ENCODE results near the gene PROSER1.

Gene PROSER1

GRCh38 chr13:39047560-39047959, 9.7 kb upstream of the PROSER1 start:
- no peak for TF ChIP-seq SIN3A (IDR thresholded peaks at IDR 0.05; ENCODE audit: borderline replicate concordance, insufficient read depth, low read length)
- TF ChIP-seq, protein P1, sequence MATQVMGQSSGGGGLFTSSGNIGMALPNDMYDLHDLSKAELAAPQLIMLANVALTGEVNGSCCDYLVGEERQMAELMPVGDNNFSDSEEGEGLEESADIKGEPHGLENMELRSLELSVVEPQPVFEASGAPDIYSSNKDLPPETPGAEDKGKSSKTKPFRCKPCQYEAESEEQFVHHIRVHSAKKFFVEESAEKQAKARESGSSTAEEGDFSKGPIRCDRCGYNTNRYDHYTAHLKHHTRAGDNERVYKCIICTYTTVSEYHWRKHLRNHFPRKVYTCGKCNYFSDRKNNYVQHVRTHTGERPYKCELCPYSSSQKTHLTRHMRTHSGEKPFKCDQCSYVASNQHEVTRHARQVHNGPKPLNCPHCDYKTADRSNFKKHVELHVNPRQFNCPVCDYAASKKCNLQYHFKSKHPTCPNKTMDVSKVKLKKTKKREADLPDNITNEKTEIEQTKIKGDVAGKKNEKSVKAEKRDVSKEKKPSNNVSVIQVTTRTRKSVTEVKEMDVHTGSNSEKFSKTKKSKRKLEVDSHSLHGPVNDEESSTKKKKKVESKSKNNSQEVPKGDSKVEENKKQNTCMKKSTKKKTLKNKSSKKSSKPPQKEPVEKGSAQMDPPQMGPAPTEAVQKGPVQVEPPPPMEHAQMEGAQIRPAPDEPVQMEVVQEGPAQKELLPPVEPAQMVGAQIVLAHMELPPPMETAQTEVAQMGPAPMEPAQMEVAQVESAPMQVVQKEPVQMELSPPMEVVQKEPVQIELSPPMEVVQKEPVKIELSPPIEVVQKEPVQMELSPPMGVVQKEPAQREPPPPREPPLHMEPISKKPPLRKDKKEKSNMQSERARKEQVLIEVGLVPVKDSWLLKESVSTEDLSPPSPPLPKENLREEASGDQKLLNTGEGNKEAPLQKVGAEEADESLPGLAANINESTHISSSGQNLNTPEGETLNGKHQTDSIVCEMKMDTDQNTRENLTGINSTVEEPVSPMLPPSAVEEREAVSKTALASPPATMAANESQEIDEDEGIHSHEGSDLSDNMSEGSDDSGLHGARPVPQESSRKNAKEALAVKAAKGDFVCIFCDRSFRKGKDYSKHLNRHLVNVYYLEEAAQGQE (IDR thresholded peaks at IDR 0.05; ENCODE audit: insufficient read depth in 1 of 2, low read depth in 2 of 2, low read length in 2 of 2): no peak
- TF ChIP-seq POLR2AphosphoS5 (IDR thresholded peaks at IDR 0.05; ENCODE audit: low read depth, low read length): no peak
- TF ChIP-seq FOXP2 (optimal IDR thresholded peaks at IDR 0.05; ENCODE audit: borderline replicate concordance, extremely low read depth, extremely low read length, insufficient read depth): no peak
- no peak for TF ChIP-seq TAF1 (IDR thresholded peaks at IDR 0.05; ENCODE audit: borderline replicate concordance, insufficient read depth, low read length)

- TF ChIP-seq SIN3A (IDR thresholded peaks at IDR 0.05; ENCODE audit: borderline replicate concordance, insufficient read depth, low read length) (no peak), TAF1 (IDR thresholded peaks at IDR 0.05; ENCODE audit: borderline replicate concordance, insufficient read depth, low read length) (no peak), FOXP2 (optimal IDR thresholded peaks at IDR 0.05; ENCODE audit: borderline replicate concordance, extremely low read depth, extremely low read length, insufficient read depth) (no peak), POLR2AphosphoS5 (IDR thresholded peaks at IDR 0.05; ENCODE audit: low read depth, low read length) (no peak)
- TF ChIP-seq, protein P1 (IDR thresholded peaks at IDR 0.05; ENCODE audit: insufficient read depth in 1 of 2, low read depth in 2 of 2, low read length in 2 of 2): no peak
Measured at GRCh38 chr13:39044536-39044935, 6.6 kb upstream of the PROSER1 start.

DNA sequence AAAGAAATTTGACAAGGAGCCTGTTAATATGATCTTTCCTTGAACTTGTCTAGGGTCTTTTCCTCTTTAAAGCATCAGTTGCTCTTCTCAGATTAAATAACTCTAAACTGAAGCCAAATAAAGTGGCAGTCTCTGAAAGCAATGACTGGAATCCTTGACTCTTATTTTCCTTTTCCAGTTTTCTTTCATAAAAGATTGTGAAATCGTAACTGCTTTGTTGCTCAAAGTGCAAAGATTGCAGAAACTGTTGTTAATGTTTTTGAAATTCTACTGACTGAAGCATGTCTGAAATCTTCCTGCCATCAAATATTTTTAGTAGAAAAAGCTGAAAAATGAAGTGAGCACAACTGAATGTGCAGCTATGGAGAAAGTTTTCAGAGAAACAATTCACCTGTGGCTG, 2.3 kb upstream of the PROSER1 start:
- TF ChIP-seq FOXP2 (optimal IDR thresholded peaks at IDR 0.05; ENCODE audit: borderline replicate concordance, extremely low read depth, extremely low read length, insufficient read depth) (no peak), SIN3A (IDR thresholded peaks at IDR 0.05; ENCODE audit: borderline replicate concordance, insufficient read depth, low read length) (no peak), POLR2AphosphoS5 (IDR thresholded peaks at IDR 0.05; ENCODE audit: low read depth, low read length) (no peak), TAF1 (IDR thresholded peaks at IDR 0.05; ENCODE audit: borderline replicate concordance, insufficient read depth, low read length) (no peak)
- TF ChIP-seq, protein P1 (IDR thresholded peaks at IDR 0.05; ENCODE audit: insufficient read depth in 1 of 2, low read depth in 2 of 2, low read length in 2 of 2): no peak

- TF ChIP-seq POLR2AphosphoS5 (IDR thresholded peaks at IDR 0.05; ENCODE audit: low read depth, low read length) (no peak), TAF1 (IDR thresholded peaks at IDR 0.05; ENCODE audit: borderline replicate concordance, insufficient read depth, low read length) (no peak), SIN3A (IDR thresholded peaks at IDR 0.05; ENCODE audit: borderline replicate concordance, insufficient read depth, low read length) (no peak), FOXP2 (optimal IDR thresholded peaks at IDR 0.05; ENCODE audit: borderline replicate concordance, extremely low read depth, extremely low read length, insufficient read depth) (no peak)
- TF ChIP-seq, protein P1 (IDR thresholded peaks at IDR 0.05; ENCODE audit: insufficient read depth in 1 of 2, low read depth in 2 of 2, low read length in 2 of 2): no peak
Measured at GRCh38 chr13:39039041-39039440, 1.2 kb upstream of the PROSER1 start.

DNA sequence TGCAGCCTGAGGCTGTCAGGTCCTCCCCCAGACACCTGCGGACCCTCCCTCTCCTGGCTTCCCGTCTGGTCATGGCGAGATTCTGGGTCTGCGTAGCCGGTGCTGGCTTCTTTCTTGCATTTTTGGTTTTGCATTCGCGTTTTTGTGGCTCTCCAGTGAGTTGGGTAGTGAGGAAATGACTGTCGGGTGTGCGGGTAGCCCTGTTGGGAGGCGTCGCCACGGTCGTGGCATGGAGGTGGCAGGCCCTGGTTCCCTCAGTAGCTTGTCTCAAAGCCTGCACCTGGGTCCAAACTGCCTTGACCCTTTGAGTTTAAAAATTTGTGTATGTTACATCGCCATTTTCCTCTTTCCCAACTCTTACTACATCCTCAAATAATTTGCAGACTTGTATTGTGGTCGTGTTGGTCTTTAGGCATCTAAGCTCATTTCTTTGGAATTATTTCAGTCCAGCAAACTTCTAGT, 711 bp upstream of the PROSER1 start:
- TF ChIP-seq, protein P1 (IDR thresholded peaks at IDR 0.05; ENCODE audit: insufficient read depth in 1 of 2, low read depth in 2 of 2, low read length in 2 of 2): no peak
- TF ChIP-seq POLR2AphosphoS5 (IDR thresholded peaks at IDR 0.05; ENCODE audit: low read depth, low read length): 0 out of 2 replicates have a peak, but pooled peaks have one; percentile 1
- no peak for TF ChIP-seq TAF1 (IDR thresholded peaks at IDR 0.05; ENCODE audit: borderline replicate concordance, insufficient read depth, low read length)
